PFSK-1 (cell line): Measurements from ENCODE around the gene NEK10.

Source experiments
- POLR2AphosphoS5 ChIP-seq: IDR thresholded peaks from 2 replicates; pipeline ENCODE4 v1.6.1; 2012; ENCODE audit warnings: low read depth, mild to moderate bottlenecking, control low read depth, low read length, moderate library complexity
- SIN3A ChIP-seq: IDR thresholded peaks from 2 replicates; pipeline ENCODE4 v1.6.1; 2012; ENCODE audit warnings: mild to moderate bottlenecking, low read length, moderate library complexity, borderline replicate concordance; ENCODE audit not compliant: insufficient read depth
- TAF1 ChIP-seq: IDR thresholded peaks from 2 replicates; pipeline ENCODE4 v1.6.1; 2012; ENCODE audit warnings: low read length, control low read depth, borderline replicate concordance; ENCODE audit not compliant: insufficient read depth
- TF ChIP-seq, protein P1 (sequence below), 2 experiments: IDR thresholded peaks; 2 replicates each; pipeline versions ENCODE4 v1.6.1 to v1.8.0; 2011 to 2012; ENCODE audit warnings: low read depth in 2 of 2, low read length in 2 of 2, control low read depth in 1 of 2, inconsistent platforms in 1 of 2, mild to moderate bottlenecking in 1 of 2, moderate library complexity in 1 of 2; ENCODE audit not compliant: insufficient read depth in 1 of 2

DNA sequence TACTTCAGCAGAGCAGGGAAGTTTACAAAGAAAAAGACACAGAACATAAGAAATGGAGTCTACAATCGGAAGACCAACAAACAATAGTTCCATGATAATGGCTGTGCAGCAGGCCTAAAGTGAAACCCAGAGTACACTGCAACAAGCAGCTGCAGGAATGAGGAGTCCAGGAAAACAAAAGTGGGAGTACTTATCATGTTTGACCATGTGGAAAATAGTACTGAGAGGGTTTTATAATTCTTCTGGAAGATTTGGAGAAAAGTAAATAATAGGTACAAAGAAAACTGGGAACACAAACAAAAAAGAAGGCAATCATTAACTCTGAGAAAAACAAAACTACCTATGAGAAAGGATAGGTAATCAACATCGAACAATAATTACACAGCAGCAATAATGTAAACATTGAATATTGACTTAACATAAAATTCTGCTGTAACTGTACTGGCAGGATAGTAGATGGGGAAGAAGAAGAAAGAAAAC, 87.5 kb downstream of the NEK10 start:
- TF ChIP-seq POLR2AphosphoS5 (no peak), SIN3A (no peak), TAF1 (no peak)
- TF ChIP-seq, protein P1, sequence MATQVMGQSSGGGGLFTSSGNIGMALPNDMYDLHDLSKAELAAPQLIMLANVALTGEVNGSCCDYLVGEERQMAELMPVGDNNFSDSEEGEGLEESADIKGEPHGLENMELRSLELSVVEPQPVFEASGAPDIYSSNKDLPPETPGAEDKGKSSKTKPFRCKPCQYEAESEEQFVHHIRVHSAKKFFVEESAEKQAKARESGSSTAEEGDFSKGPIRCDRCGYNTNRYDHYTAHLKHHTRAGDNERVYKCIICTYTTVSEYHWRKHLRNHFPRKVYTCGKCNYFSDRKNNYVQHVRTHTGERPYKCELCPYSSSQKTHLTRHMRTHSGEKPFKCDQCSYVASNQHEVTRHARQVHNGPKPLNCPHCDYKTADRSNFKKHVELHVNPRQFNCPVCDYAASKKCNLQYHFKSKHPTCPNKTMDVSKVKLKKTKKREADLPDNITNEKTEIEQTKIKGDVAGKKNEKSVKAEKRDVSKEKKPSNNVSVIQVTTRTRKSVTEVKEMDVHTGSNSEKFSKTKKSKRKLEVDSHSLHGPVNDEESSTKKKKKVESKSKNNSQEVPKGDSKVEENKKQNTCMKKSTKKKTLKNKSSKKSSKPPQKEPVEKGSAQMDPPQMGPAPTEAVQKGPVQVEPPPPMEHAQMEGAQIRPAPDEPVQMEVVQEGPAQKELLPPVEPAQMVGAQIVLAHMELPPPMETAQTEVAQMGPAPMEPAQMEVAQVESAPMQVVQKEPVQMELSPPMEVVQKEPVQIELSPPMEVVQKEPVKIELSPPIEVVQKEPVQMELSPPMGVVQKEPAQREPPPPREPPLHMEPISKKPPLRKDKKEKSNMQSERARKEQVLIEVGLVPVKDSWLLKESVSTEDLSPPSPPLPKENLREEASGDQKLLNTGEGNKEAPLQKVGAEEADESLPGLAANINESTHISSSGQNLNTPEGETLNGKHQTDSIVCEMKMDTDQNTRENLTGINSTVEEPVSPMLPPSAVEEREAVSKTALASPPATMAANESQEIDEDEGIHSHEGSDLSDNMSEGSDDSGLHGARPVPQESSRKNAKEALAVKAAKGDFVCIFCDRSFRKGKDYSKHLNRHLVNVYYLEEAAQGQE (IDR thresholded peaks at IDR 0.05; ENCODE audit: insufficient read depth in 1 of 2, low read depth in 2 of 2, low read length in 2 of 2), result no peak
